A549 treated with dexamethasone at 1 μM for 4 hours (cell line): ENCODE results near the gene HP. TPM values are rescaled to one million over a fixed set of nuclear protein-coding genes. Genes with fewer than 3 reads are reported as not detected.

Experiments
- total RNA-seq: library from RNA; stranded (reverse); fragments of 200-300 nt; extraction: Qiagen RNA extraction; gene quantifications from 5 replicates; pipeline ENCODE4 v1.2.3, GENCODE V29; 2022

HP gene, protein sequence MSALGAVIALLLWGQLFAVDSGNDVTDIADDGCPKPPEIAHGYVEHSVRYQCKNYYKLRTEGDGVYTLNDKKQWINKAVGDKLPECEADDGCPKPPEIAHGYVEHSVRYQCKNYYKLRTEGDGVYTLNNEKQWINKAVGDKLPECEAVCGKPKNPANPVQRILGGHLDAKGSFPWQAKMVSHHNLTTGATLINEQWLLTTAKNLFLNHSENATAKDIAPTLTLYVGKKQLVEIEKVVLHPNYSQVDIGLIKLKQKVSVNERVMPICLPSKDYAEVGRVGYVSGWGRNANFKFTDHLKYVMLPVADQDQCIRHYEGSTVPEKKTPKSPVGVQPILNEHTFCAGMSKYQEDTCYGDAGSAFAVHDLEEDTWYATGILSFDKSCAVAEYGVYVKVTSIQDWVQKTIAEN
- total RNA-seq: not detected in 5 replicates

DNA sequence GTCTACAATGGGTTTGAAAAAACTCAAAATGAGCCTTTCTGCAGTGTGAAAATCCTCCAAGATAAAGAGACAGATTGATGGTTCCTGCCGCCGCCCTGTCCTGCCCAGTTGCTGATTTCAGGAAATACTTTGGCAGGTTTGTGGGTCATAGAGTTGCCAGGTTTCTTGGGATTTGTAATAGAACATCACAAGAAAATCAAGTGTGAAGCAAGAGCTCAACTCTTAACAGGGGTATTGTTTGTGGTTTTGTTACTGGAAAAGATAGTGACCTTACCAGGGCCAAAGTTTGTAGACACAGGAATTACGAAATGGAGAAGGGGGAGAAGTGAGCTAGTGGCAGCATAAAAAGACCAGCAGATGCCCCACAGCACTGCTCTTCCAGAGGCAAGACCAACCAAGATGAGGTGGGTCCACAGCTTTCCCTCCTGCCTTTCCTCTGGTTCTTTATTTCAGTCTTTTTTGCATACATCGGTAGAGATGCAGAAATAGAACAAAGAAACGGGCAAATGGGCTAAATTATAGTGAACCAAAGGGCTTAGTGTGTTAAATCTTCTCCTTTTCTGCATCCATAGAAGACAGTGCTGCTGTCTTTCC, at the start of gene HP:
Gene HP, plus strand, starts transcription at position 252 of the 594 bp plus-strand sequence. Its CDS starts 148 bp downstream, at position 400.

DNA sequence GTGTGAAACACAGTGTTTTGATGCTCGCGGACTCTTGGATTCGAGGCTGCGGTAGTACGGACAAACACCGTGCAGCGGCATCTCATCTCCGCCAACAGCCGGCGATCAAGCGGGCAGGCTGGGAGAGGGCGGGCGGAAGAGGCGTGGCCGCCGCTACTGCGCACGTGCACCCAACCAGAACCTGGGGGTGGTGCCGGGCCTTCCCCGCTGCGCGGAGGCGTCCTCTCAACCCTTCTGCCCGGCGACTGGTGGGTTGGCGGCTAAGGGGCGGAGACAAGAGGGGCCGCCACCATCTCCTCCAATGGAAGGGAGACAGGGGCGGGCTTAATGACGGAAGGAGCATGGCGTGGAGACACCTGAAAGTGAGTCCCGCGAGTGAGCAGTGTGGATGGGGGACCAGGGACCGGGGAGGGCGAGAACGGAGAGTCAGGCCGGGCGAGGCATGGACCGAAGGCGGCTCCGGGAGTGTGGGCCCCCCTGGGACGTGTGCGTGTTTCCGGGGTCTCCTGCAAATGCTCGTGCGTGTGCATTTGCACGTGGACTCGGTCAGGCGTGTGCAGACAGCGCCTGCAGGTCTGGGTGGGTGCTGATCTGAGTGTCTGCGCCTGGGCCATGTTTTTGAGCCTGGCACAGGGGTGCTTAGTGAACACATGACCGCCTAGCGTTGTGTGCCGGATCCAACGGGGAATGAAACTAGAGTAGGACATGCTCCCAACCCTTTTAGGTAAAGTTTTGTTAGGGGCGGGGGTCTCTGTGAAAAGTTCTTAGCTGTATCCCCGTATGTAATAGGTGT, 45.7 kb upstream of the HP start, which contains the start of gene DHODH:
Gene DHODH, plus strand, starts transcription at position 321 of the 793 bp plus-strand sequence. Its CDS starts 21 bp downstream, at position 342.

DNA sequence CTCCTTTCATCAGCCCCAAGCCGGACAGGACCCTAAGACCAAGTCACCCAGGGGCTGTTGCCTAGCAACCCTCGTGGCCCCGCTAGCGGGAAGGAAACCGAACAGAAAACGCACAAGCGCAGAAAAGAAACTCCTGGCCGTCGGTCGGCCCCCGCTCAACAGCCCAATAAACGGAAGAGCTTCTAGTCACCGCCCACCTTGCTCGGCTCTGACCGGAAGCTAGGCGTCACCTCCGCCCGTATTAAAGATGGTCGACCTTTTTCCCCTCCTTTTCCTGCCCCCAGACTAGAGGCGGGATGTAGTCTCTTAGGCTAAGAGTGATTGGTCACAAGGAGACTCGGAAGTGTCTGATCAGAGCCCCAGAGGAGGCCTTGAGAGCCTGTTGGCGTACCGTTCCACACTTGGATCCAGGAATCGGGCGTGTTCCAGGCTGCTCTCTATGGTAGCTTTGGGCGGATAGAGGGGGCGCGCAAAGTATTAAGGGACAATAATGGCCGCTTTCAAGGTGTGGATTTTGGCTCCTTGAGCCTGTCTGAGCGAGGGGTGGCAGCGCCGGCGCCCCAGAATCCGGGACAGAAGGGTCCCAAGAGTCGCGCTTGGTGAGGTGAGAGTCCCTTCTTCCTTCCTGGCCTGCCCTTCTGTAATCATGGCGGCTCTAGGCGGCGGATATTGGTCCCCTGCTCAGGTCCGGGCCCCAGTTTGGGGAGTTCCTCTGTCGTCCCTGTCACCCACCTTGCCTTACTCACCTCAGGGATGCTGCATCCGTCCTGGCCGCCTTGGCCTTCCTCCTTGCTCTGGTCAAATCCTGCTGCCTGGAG, 39.4 kb downstream of the HP start, which contains the start of the genes DHX38 and TXNL4B:
Gene DHX38, plus strand, starts transcription at position 400 of the 818 bp plus-strand sequence. CDS start 2,311 bp downstream, outside the sequence.
Gene TXNL4B, minus strand, starts transcription at position 173 of the 818 bp plus-strand sequence. CDS start 2,871 bp downstream, outside the sequence.

Other genes with a start within 250 kb of the HP start
- gene AP1G1, start 245.7 kb upstream of the HP start, total RNA-seq: 43.6 to 61.9 TPM (median 55.2 TPM) in 5 replicates
- gene ATXN1L, start 208.5 kb upstream of the HP start, total RNA-seq: 14.8 to 20.7 TPM (median 19.1 TPM) in 5 replicates
- 3.7 to 4.7 TPM (median 4.4 TPM) in 5 replicates for gene ZNF821, start 170.3 kb upstream of the HP start, total RNA-seq
- 143 to 175 TPM (median 158 TPM) in 5 replicates for gene IST1, start 159.0 kb upstream of the HP start, total RNA-seq
- not detected in 5 replicates for gene PKD1L3, start 54.1 kb upstream of the HP start, total RNA-seq
- gene DHODH, start 45.8 kb upstream of the HP start, total RNA-seq: 13.6 to 16.0 TPM (median 14.6 TPM) in 5 replicates
- not detected in 5 replicates for gene HPR, start 8.7 kb downstream of the HP start, total RNA-seq
- gene TXNL4B, start 39.1 kb downstream of the HP start, total RNA-seq: 14.8 to 20.1 TPM (median 19.0 TPM) in 5 replicates
- gene DHX38, start 39.3 kb downstream of the HP start, total RNA-seq: 43.0 to 55.5 TPM (median 52.6 TPM) in 5 replicates
- 0.03 to 0.26 TPM (median 0.11 TPM) in 5 replicates for gene PMFBP1, start 117.7 kb downstream of the HP start, total RNA-seq